Hepatocyte (in vitro differentiated cells): ENCODE measurements around the gene FASN. TPM values are rescaled to one million over a fixed set of nuclear protein-coding genes. Genes with fewer than 3 reads are reported as not detected.

Source experiments
- DNase-seq: peaks from one replicate; pipeline ENCODE4 v3.0.0-alpha.2; 2016; ENCODE audit warnings: low spot score
- H2AFZ ChIP-seq: fragments of 200-600 bp; sonication (generic); 2 replicates; pipeline ENCODE4 v1.6.0; 2016; ENCODE audit warnings: antibody characterized with exemption, mild to moderate bottlenecking
- H3K27ac ChIP-seq: fragments of 200-600 bp; sonication (generic); 2 replicates; pipeline ENCODE4 v1.5.1; 2016; ENCODE audit warnings: mild to moderate bottlenecking
- H3K27me3 ChIP-seq: fragments of 200-600 bp; sonication (generic); 2 replicates; pipeline ENCODE4 v1.6.1; 2016
- H3K36me3 ChIP-seq: fragments of 200-600 bp; sonication (generic); replicated peaks from 2 replicates; pipeline ENCODE4 v1.5.1; 2016; ENCODE audit warnings: low read depth; ENCODE audit not compliant: insufficient read depth
- H3K4me1 ChIP-seq: fragments of 200-600 bp; sonication (generic); 2 replicates; pipeline ENCODE4 v1.5.1; 2016; ENCODE audit warnings: mild to moderate bottlenecking, moderate library complexity; ENCODE audit not compliant: insufficient read depth
- H3K4me2 ChIP-seq: fragments of 200-600 bp; sonication (generic); 2 replicates; pipeline ENCODE4 v1.6.0; 2016
- H3K4me3 ChIP-seq: fragments of 200-600 bp; sonication (generic); 2 replicates; pipeline ENCODE4 v1.5.1; 2016; ENCODE audit warnings: mild to moderate bottlenecking
- H3K79me2 ChIP-seq: fragments of 200-600 bp; sonication (generic); 2 replicates; pipeline ENCODE4 v1.6.0; 2017; ENCODE audit warnings: mild to moderate bottlenecking
- H3K9me2 ChIP-seq: fragments of 200-600 bp; sonication (generic); replicated peaks from 2 replicates; pipeline ENCODE4 v1.6.0; 2017; ENCODE audit warnings: mild to moderate bottlenecking; ENCODE audit not compliant: insufficient read depth
- H3K9me3 ChIP-seq: fragments of 200-600 bp; sonication (generic); 2 replicates; pipeline ENCODE4 v1.5.1; 2016; ENCODE audit warnings: low read depth, mild to moderate bottlenecking
- H4K20me1 ChIP-seq: fragments of 200-600 bp; sonication (generic); 2 replicates; pipeline ENCODE4 v1.6.0; 2016; ENCODE audit warnings: mild to moderate bottlenecking; ENCODE audit not compliant: insufficient read depth, poor library complexity, severe bottlenecking
- CTCF ChIP-seq: fragments of 200-600 bp; sonication (generic); IDR thresholded peaks from 2 replicates; pipeline ENCODE4 v1.5.1; 2016; ENCODE audit warnings: antibody characterized with exemption, mild to moderate bottlenecking; ENCODE audit not compliant: poor library complexity
- EZH2 ChIP-seq: fragments of 200-600 bp; sonication (generic); IDR thresholded peaks from 2 replicates; pipeline ENCODE4 v1.6.1; 2016; ENCODE audit warnings: antibody characterized with exemption, mild to moderate bottlenecking, borderline replicate concordance
- EZH2phosphoT487 ChIP-seq: fragments of 200-600 bp; sonication (generic); IDR thresholded peaks from one replicate; pipeline ENCODE4 v1.6.1; 2018; ENCODE audit warnings: antibody characterized with exemption, mild to moderate bottlenecking, low read depth, moderate library complexity; ENCODE audit not compliant: unreplicated experiment, severe bottlenecking
- WGBS: methylation state at CpG from one replicate; pipeline ENCODE4 v1.1.6; 2016; ENCODE audit warnings: low lambda C conversion rate; ENCODE audit errors: missing lambda C conversion rate; 5-methylcytosine and 5-hydroxymethylcytosine counted together
- polyA plus RNA-seq: library from polyadenylated mRNA; unstranded; fragments of >200 nt; fragmentation: Nextera tagmentation; extraction: Ambion mirVana; gene quantifications from 2 replicates; pipeline ENCODE4 v1.2.1, GENCODE V29; 2016
- total RNA-seq: library from RNA; depleted of rRNA; stranded (reverse); fragments of >200 nt; gene quantifications from 2 replicates; pipeline ENCODE4 v1.2.3, GENCODE V29; 2014

FASN gene
- total and polyA plus RNA-seq, 2 experiments from 2014 or later, result 77.6 to 118 TPM

DNA sequence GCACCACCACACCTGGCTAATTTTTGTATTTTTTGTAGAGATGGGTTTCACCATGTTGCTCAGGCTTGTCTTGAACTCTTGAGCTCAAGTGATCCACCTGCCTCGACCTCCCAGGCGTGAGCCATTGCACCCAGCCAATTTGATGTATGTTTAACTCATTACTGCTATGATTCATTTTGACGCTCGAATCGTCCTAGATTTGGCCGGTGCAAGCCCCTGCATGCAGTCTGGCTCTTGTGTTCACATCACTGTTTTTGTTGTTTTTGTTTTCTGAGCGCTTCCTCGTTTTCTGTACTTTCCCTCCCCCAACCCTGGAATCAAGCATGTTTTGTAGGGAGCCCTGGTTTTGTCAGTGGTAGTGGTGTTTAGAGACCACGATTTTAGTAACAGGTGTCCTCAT lies 24.6 kb downstream of the FASN start:
- WGBS, result 87% methylated on average over 9 of the region's 9 CpGs

GRCh38 chr17:82072827-82073226 lies 25.2 kb downstream of the FASN start:
- Histone ChIP-seq H3K4me2 (no peak overlapping the region), H3K4me3 (no peak overlapping the region), H4K20me1 (no peaks in the 10 kb centered on the region), H3K36me3 (no peaks in the 10 kb centered on the region), H2AFZ (no peak overlapping the region), H3K27ac (no peak overlapping the region), H3K27me3 (no peaks in the 10 kb centered on the region), H3K79me2 (no peaks in the 10 kb centered on the region), H3K4me1 (no peaks in the 10 kb centered on the region), H3K9me2 (no peaks in the 10 kb centered on the region), H3K9me3 (no peaks in the 10 kb centered on the region)
- no peak for DNase-seq
- WGBS, result 80% methylated on average over 6 of the region's 6 CpGs
- TF ChIP-seq EZH2 (no peak), EZH2phosphoT487 (no peak), CTCF (no peak)

More for the DNA sequence above, 24.6 kb downstream of the FASN start:
- no peaks in the 10 kb centered on the region for H4K20me1 ChIP-seq
- H3K27me3 ChIP-seq, result no peaks in the 10 kb centered on the region
- H3K79me2 ChIP-seq, result no peaks in the 10 kb centered on the region
- H3K27ac ChIP-seq, result no peak overlapping the region
- no peaks in the 10 kb centered on the region for H3K9me2 ChIP-seq
- H3K36me3 ChIP-seq, result no peaks in the 10 kb centered on the region
- no peak overlapping the region for H3K4me3 ChIP-seq
- no peaks in the 10 kb centered on the region for H3K9me3 ChIP-seq
- H3K4me2 ChIP-seq, result no peak overlapping the region
- no peaks in the 10 kb centered on the region for H3K4me1 ChIP-seq
- no peak for TF ChIP-seq EZH2phosphoT487
- no peak for TF ChIP-seq CTCF
- TF ChIP-seq EZH2, result no peak
- DNase-seq, result no peak
- H2AFZ ChIP-seq, result no peak overlapping the region

GRCh38 chr17:82070611-82071010 lies 27.4 kb downstream of the FASN start:
- peaks cover 9% of the 10 kb centered on the region for H3K79me2 ChIP-seq
- DNase-seq, result no peak

More at GRCh38 chr17:82070611-82071010, 27.4 kb downstream of the FASN start:
- H3K27me3 ChIP-seq, result no peaks in the 10 kb centered on the region
- H3K27ac ChIP-seq, result no peak overlapping the region
- H3K4me1 ChIP-seq, result peaks cover 5% of the 10 kb centered on the region
- no peaks in the 10 kb centered on the region for H3K36me3 ChIP-seq
- H3K4me2 ChIP-seq, result no peak overlapping the region
- no peak overlapping the region for H2AFZ ChIP-seq
- no peaks in the 10 kb centered on the region for H4K20me1 ChIP-seq
- no peak overlapping the region for H3K4me3 ChIP-seq
- no peaks in the 10 kb centered on the region for H3K9me2 ChIP-seq
- TF ChIP-seq EZH2 (no peak), EZH2phosphoT487 (no peak), CTCF (no peak)
- no peaks in the 10 kb centered on the region for H3K9me3 ChIP-seq
